SU-DHL-6 (cell line): ENCODE data around the gene SH3RF1.

ENCODE experiments used
- CTCF ChIP-seq: fragments of 200-600 bp; sonication (generic); IDR thresholded peaks from one replicate; pipeline ENCODE4 v1.5.1; 2017; ENCODE audit warnings: antibody characterized with exemption, mild to moderate bottlenecking, low read length, moderate library complexity; ENCODE audit not compliant: insufficient read depth, poor library complexity, severe bottlenecking
- EZH2phosphoT487 ChIP-seq: fragments of 200-600 bp; sonication (generic), shearing (Covaris generic); conservative IDR thresholded peaks from 2 replicates; pipeline ENCODE4 v1.6.1; 2018; ENCODE audit warnings: mild to moderate bottlenecking, antibody characterized with exemption, low read length, moderate library complexity, mixed read lengths

DNA sequence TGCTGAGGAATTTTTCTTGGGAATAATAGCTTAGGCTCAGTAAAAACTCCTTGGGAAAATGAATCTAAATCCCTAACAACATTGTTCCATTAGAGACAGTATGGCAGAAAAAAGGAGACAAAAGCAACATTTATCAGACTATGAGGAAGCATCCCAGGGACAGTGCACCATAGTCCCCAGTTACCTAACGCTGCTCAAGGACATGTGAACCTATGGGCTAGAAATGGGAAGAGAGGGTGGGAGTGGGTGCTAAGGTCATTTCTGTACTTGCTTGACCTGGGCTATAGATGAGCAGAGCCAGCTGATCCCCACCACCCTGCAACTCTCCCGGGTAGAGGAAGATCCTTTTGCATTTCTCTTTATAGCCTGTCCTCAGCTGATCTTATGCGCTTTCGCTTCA, 162.5 kb downstream of the SH3RF1 start:
- TF ChIP-seq CTCF (no peak), EZH2phosphoT487 (no peak)
